HG03571 (cell line): ENCODE data around the gene VWC2.

Source experiments
- ATAC-seq: cut with Tn5 transposase; IDR thresholded peaks from one replicate; pipeline ENCODE4 v1.9.1; 2021; ENCODE audit not compliant: unreplicated experiment

The VWC2 gene

GRCh38 chr7:49781996-49782395, 8.6 kb downstream of the VWC2 start:
- no peak for ATAC-seq

DNA sequence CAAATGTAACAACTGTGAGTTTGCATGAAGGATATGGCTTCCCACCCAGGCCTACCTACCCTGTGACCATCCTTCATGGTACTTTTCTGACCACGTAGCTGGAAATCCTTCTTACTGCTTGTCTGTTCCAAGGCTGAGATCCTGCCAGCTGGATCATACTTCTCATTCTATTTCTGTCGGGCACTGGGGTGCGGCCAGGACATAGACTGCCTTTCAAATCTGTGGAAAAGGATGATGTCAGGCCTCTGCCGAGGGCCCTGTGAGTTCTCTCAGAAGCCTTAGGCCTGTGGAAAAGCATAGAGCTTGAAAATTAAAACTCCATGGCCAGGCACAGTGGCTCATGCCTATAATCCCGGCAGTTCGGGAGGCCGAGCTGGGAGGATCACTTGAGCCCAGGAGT, 10.0 kb downstream of the VWC2 start:
- no peak for ATAC-seq

- no peak for ATAC-seq
Measured at GRCh38 chr7:49787980-49788379, 14.5 kb downstream of the VWC2 start.

DNA sequence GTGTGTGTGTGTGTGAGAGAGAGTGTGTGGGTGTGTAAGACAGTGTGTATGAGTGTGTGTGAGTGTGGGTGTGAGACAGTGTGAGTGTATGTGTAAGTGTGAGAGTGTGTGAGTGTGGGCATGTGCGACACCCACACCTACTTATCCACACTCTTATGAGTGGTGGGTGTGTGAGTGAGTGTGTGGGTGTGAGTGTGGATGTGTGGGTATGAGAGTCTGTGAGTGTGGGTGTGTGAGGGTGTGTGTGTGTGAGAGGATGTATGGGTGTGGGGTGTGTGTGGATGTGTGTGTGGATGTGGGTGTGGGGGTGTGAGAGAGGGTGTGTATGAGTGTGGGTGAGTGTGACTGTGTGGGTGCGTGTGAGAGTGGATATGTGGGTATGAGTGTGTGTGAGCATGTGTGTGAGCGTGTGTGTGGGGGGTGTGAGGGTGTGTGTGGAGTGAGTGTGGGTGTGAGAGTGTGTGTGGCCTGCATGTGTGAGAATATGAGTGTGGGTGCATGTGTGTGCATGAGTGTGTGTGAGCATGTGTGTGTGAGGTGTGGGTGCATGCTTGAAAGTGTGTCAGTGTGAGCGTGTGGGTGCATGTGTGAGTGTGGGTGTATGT, 15.1 kb downstream of the VWC2 start:
- ATAC-seq: no peak

- no peak for ATAC-seq
Measured at GRCh38 chr7:49789736-49790135, 16.3 kb downstream of the VWC2 start.

DNA sequence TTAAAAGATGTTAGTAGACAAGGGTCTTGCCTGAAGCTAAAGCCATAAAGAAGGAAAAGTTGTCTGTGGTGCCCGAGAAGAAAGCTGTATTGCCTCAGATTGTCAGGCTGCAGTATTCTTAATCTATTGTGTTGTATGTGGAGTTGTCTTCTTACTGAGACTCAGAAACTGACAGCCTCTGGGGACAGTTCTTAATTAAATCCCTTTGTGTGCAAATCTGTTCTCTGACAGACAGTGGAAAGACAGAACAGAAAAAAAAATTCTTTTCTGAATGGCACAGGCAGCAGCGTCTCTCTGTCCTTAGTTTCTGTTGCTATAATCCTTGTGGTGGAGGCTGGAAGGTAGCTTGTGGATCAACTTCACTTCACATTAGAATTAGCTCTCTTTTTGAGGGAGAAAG, 16.8 kb downstream of the VWC2 start:
- no peak for ATAC-seq

GRCh38 chr7:49791088-49791741, 17.8 kb downstream of the VWC2 start:
- ATAC-seq: peak; percentile 56

- ATAC-seq: no peak
Measured at GRCh38 chr7:49797987-49798660, 24.7 kb downstream of the VWC2 start.

GRCh38 chr7:49800031-49800430, 26.6 kb downstream of the VWC2 start:
- ATAC-seq: no peak

DNA sequence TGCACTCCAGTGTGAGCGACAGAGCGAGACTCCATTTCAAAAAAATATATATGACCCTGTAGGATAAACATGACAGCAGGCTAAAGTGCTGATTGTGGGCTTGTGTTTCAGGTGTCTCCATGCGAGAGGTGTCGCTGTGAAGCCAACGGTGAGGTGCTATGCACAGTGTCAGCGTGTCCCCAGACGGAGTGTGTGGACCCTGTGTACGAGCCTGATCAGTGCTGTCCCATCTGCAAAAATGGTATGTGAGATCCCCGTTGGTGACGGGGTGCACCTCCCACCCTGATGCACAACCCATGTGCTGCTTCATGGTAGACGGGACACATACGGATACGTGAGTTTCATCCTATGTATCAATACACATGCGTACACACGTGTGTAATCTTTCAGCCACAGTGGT, 29.2 kb downstream of the VWC2 start:
- ATAC-seq: no peak

DNA sequence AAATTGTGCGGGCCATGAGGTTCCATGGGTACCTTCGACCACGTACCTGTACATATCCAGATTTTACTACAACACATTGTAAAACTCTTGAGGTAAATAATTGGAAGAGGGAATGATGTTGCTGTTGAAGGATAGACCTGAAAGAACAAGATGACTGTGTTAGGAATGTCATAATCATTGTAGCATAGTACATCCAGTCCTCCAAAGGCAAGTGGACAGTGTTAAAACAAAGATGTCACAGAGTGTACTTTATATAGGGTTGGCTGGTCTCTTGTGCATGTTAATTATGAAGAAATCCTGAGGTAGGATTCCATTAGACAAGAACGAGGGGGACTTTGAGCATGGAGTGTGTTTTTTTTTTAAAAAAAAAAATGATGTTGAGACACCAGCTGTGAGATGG, 30.4 kb downstream of the VWC2 start:
- ATAC-seq: no peak

GRCh38 chr7:49805371-49806007, 32.1 kb downstream of the VWC2 start:
- ATAC-seq: no peak

GRCh38 chr7:49812534-49812933, 39.1 kb downstream of the VWC2 start:
- no peak for ATAC-seq

DNA sequence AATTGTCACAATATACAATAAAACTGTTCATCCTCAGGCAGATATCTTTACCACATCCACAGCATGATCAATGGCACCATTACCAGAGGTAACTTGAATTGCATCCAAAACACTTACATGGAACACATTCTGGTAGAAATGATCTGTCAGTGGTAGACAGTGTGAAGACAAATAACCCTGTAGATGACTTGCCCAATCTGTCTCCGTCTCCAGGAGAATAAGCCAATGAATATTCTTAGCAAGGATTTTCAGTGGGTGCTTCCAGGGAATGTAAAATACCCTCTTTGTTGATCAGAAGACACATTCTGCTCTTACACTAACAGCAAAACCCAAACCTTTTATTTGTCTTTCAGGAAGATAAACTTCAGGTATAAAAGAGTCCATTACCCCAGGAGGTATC, 43.8 kb downstream of the VWC2 start:
- ATAC-seq: no peak

DNA sequence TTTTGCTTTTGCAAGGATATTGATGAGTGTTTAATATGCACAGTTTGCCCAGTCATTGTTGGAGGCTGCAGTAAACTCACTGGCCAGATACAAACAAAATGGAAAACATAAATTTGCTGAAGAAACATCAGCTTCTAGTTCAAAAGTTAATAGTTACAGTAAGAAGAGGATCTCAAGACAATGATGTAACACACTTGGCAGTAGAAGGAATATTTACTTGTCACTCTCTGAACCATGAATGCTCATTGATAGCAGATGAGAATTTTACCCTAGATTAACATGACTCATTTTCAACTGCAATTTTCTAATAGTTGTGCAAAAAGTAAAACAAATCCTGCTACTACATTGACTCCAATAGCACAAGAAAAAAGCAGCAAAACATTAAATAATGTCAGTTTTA, 47.7 kb downstream of the VWC2 start:
- ATAC-seq: no peak

DNA sequence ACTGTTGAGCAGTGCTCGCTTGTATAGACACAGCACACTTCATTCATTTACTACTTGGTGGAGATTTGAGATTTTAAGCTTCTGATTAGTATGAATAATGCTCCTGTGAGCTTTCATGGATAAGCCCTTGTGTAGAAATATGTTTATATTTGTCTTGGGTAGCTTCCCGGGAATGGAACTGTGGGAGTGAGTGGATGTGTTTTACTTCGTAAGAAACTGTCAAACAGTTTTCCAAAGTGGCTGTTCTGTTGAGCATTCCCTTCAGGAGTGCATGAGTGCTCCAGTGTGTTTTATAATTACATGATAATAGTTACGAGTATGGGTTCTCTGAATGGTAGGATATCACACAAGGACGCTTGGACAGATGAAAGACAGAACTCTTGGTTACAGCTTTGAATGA, 49.4 kb downstream of the VWC2 start:
- no peak for ATAC-seq

DNA sequence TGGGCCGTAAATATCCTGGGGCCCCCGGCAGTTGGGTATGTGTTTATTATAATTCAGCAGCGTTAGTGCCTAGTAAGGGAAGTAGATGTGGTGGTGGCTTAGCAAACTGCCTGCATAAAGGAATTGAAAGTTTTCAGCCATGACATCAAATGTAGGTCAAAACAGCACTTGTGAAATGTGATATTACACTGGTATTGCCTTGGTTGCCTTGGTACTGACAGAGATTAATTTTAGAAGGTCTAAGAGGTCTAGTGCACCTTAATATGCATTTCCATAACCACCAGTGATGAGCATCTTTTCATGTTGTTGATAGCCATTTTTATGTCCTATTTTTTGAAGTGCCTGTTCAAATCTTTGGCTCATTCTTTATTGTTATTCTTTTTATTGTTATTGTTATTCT, 50.1 kb downstream of the VWC2 start:
- no peak for ATAC-seq

DNA sequence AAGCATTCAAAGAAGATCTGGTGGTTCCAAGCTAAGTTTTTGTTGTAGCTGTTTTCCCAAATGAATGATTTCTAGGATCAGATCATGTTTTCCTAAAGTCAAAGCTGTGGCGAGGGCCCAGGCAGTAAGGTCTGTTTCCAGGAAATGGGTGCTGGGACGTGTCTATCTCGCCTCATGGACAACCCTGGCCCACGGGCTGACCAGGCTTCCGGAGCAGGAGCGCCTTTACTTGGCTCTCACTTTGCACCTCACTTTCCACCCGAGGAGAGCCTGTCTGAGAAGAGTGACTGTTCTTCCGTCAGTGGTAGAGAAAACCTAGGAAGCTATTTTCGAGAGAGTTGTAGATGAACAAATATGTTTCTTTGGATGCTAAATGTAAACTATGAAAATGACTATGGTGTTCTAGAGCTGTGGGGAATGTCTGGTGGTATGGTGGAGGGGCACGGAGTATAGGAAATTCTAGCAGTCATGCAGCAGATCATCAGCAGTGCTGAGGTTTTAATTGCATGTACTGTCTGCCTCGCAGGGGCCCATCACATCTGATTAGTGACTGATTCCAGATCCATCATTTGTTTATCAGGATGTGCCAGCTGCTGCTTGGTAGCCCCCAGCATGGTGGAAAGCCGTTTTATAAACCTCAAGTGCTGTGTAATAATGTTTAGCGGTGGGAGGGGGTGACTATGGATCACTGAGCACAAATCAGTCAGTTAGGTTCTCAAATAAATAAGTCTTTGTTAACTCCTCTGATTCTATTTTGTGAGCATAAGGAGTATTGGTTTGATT, 66.6 kb downstream of the VWC2 start:
- no peak for ATAC-seq

GRCh38 chr7:49840751-49841405, 67.4 kb downstream of the VWC2 start:
- no peak for ATAC-seq

- ATAC-seq: no peak
Measured at GRCh38 chr7:49845626-49846025, 72.2 kb downstream of the VWC2 start.
